Sigmoid colon (tissue), 7 donors: ENCODE data around the gene EPOP. TPM values are rescaled to one million over a fixed set of nuclear protein-coding genes. Genes with fewer than 3 reads are reported as not detected.

Experiments used
- DNase-seq: peaks from one replicate; pipeline ENCODE4 v3.0.0-alpha.2; 2019
- H3K27ac ChIP-seq, 4 donors: fragments of 200-600 bp; sonication (generic); one replicate each; pipeline ENCODE4 v1.5.1; 2016 to 2019; ENCODE audit warnings: mild to moderate bottlenecking in 1 of 4
- H3K27me3 ChIP-seq, 3 donors: fragments of 200-600 bp; sonication (generic); one replicate each; pipeline ENCODE4 v1.5.1; 2019; ENCODE audit warnings: mild to moderate bottlenecking in 1 of 3
- H3K36me3 ChIP-seq, 4 donors: fragments of 200-600 bp; sonication (generic); one replicate each; pipeline ENCODE4 v1.5.1; 2016 to 2019
- H3K4me1 ChIP-seq, 4 donors: fragments of 200-600 bp; sonication (generic); one replicate each; pipeline ENCODE4 v1.5.1; 2017 to 2019
- H3K4me3 ChIP-seq, 4 donors: fragments of 200-600 bp; sonication (generic); one replicate each; pipeline ENCODE4 v1.5.1; 2017 to 2019; ENCODE audit warnings: mild to moderate bottlenecking in 2 of 4, moderate library complexity in 1 of 4
- H3K9me3 ChIP-seq, 4 donors: fragments of 200-600 bp in 3 of 4; sonication (generic) in 3 of 4; one replicate each; pipeline versions ENCODE4 v1.5.1 to v1.6.1; 2013 to 2019
- CTCF ChIP-seq, 4 experiments: fragments of 450-650 bp in 3 of 4; fragments of 200-600 bp in 1 of 4; IDR thresholded peaks; one replicate each; pipeline ENCODE4 v1.5.1; 2016 to 2019; ENCODE audit warnings: antibody characterized with exemption in 4 of 4, mild to moderate bottlenecking in 3 of 4, moderate library complexity in 2 of 4
- EP300 ChIP-seq, 4 donors: sonication (generic); formaldehyde crosslinking; IDR thresholded peaks; one replicate each; pipeline ENCODE4 v1.6.1; 2017; ENCODE audit warnings: antibody characterized with exemption in 4 of 4
- POLR2A ChIP-seq, 2 donors: fragments of 450-650 bp; IDR thresholded peaks; one replicate each; pipeline ENCODE4 v1.6.1; 2016; ENCODE audit warnings: antibody characterized with exemption in 2 of 2, mild to moderate bottlenecking in 2 of 2, moderate library complexity in 2 of 2
- POLR2AphosphoS5 ChIP-seq, 4 donors: sonication (generic); formaldehyde crosslinking; IDR thresholded peaks; one replicate each; pipeline ENCODE4 v1.6.1; 2017; ENCODE audit warnings: antibody characterized with exemption in 4 of 4
- WGBS, 2 donors: extraction: QIAGEN DNeasy Blood & Tissue Kit; methylation state at CpG; one replicate each; pipeline ENCODE4 v1.1.7; 2013; 5-methylcytosine and 5-hydroxymethylcytosine counted together
- intact Hi-C: fragments of 100-400 bp; cut with DNase I; formaldehyde crosslinking; loops from one replicate; pipeline ENCODE4 v1.15.1; 2023
- polyA plus RNA-seq, 3 donors: library from polyadenylated mRNA; stranded (reverse); fragments of 200-250 nt; gene quantifications; one replicate each; pipeline ENCODE4 v1.2.3, GENCODE V29; 2013
- total RNA-seq, 4 donors: library from RNA; depleted of rRNA; stranded (reverse); fragments of >200 nt; gene quantifications; one replicate each; pipeline ENCODE4 v1.1.0, GENCODE V29; 2016
- donor health status: healthy with polysubstance abuse.
- donor health status: Bipolar disorder and iron deficiency.
- donor health status: healthy.

Gene EPOP
- total and polyA plus RNA-seq, 7 donors = 0.36 to 2.8 (median 2.0) TPM; not detected in 2

- H3K4me3 ChIP-seq = no peak overlapping the region
- H3K27me3 ChIP-seq = no peaks in the 10 kb centered on the region
- H3K27ac ChIP-seq = no peak overlapping the region
- H3K4me1 ChIP-seq = no peaks in the 10 kb centered on the region
- intact Hi-C loops = no loop called here
- no peaks in the 10 kb centered on the region for H3K9me3 ChIP-seq
- WGBS, 2 donors = 73 to 75% methylated on average over 12 of the region's 12 CpGs
- peaks cover 43 to 100% (median 54%) of the 10 kb centered on the region in 4 donors for H3K36me3 ChIP-seq
- DNase-seq = no peak
- TF ChIP-seq POLR2AphosphoS5 (IDR thresholded peaks at IDR 0.05) (no peak), CTCF (IDR thresholded peaks at IDR 0.05) (no peak), EP300 (IDR thresholded peaks at IDR 0.05) (no peak), POLR2A (IDR thresholded peaks at IDR 0.05) (no peak)
These were observed 42.5 kb upstream of the EPOP start for GRCh38 chr17:38717139-38717745.

DNA sequence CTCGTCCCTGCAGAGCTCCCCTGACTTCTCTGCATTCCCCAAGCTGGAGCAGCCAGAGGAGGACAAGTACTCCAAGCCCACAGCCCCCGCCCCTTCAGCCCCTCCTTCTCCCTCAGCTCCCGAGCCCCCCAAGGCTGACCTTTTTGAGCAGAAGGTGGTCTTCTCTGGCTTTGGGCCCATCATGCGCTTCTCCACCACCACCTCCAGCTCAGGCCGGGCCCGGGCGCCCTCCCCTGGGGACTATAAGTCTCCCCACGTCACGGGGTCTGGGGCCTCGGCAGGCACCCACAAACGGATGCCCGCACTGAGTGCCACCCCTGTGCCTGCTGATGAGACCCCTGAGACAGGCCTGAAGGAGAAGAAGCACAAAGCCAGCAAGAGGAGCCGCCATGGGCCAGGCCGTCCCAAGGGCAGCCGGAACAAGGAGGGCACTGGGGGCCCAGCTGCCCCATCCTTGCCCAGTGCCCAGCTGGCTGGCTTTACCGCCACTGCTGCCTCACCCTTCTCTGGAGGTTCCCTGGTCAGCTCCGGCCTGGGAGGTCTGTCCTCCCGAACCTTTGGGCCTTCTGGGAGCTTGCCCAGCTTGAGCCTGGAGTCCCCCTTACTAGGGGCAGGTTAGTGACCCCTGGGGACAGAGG, 41.7 kb upstream of the EPOP start:
- H3K36me3 ChIP-seq = peaks cover 36 to 100% (median 55%) of the 10 kb centered on the region in 4 donors
- no peak for DNase-seq
- intact Hi-C loops = no loop called here
- no peaks in the 10 kb centered on the region for H3K9me3 ChIP-seq
- no peak overlapping the region for H3K4me3 ChIP-seq
- H3K27ac ChIP-seq = no peak overlapping the region
- TF ChIP-seq POLR2AphosphoS5 (IDR thresholded peaks at IDR 0.05) (no peak), POLR2A (IDR thresholded peaks at IDR 0.05) (no peak), EP300 (IDR thresholded peaks at IDR 0.05) (no peak), CTCF (IDR thresholded peaks at IDR 0.05) (no peak)
- WGBS, 2 donors = 94 to 95% methylated on average over 18 of the region's 18 CpGs
- no peaks in the 10 kb centered on the region for H3K4me1 ChIP-seq
- no peaks in the 10 kb centered on the region for H3K27me3 ChIP-seq

DNA sequence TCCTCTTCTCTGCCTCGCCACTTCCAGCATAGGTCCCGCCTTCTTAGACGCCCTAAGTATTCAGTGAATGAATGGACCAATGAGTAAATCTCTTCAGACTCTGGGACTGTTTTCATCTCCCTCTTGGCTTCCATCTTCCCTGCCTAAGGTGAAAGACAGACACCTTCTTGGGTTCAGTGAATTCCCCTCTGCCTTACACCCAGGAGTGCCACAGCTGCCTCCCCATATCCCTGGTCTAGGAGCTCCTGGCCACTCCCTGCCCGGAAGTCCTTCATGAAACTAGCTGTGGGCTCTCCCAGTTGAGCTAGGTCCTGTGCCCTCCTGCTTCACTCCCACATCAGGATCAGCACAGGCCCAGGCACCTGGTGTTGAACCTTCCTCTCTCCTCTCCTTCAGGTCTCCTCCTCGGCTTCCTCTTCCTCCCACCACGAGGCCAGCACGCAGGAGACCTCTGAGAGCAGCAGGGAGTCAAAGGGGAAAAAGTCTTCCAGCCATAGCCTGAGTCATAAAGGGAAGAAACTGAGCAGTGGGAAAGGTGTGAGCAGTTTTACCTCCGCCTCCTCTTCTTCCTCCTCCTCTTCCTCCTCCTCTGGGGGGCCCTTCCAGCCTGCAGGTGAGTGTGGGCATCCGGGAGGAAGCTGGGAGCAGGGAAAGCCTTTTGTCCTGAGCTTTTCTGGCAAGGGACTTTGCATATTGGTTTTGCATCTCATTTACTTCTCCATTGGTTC, 40.6 kb upstream of the EPOP start:
- intact Hi-C loops = no loop called here
- WGBS, 2 donors = 83% methylated on average over 9 of the region's 9 CpGs
- no peaks in the 10 kb centered on the region for H3K27me3 ChIP-seq
- DNase-seq = no peak
- H3K27ac ChIP-seq = no peak overlapping the region
- H3K36me3 ChIP-seq = peaks cover 29 to 99% (median 51%) of the 10 kb centered on the region in 4 donors
- H3K4me1 ChIP-seq = no peaks in the 10 kb centered on the region
- TF ChIP-seq POLR2AphosphoS5 (IDR thresholded peaks at IDR 0.05) (peak in 1 of 4 donors; percentile 7), CTCF (IDR thresholded peaks at IDR 0.05) (no peak), POLR2A (IDR thresholded peaks at IDR 0.05) (no peak), EP300 (IDR thresholded peaks at IDR 0.05) (no peak)
- H3K4me3 ChIP-seq = no peak overlapping the region
- H3K9me3 ChIP-seq = no peaks in the 10 kb centered on the region

GRCh38 chr17:38713456-38714075, 38.8 kb upstream of the EPOP start:
- TF ChIP-seq EP300 (IDR thresholded peaks at IDR 0.05) (no peak), POLR2A (IDR thresholded peaks at IDR 0.05) (no peak), CTCF (IDR thresholded peaks at IDR 0.05) (no peak), POLR2AphosphoS5 (IDR thresholded peaks at IDR 0.05) (no peak)
- Histone ChIP-seq H3K36me3 (peaks cover 29 to 99% (median 60%) of the 10 kb centered on the region in 4 donors), H3K27ac (no peak overlapping the region), H3K4me3 (no peak overlapping the region), H3K9me3 (no peaks in the 10 kb centered on the region), H3K4me1 (no peaks in the 10 kb centered on the region), H3K27me3 (no peaks in the 10 kb centered on the region)
- intact Hi-C loops = no loop called here
- DNase-seq = no peak
- 73 to 75% methylated on average over 11 of the region's 11 CpGs for WGBS, 2 donors
